ENCODE results near the gene HS6ST2.

Gene HS6ST2

DNA sequence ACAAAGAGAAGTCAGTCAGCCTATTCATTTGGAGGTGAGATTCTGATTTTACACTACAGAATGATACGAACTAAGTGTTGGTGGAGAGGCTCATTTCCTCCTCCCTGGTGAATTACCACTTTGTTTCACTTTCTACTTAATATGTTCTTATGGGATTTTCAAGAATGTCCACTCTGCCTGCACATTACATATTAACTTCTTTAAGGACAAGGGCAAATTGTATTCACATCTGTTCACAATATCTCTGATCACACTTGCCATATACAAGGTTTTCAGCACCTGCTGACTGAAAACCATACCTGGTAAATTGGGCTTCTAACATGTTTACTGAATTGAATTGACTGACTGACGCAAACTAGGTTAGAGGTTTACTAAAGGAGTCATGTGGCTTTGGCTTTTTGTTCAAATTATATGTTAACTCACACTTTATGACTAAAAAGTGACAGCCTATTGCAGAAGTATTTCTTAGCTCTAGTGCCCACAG, 281.2 kb downstream of the HS6ST2 start:
- no peak for TF ChIP-seq CTCF (IDR thresholded peaks at IDR 0.05; ENCODE audit: low read depth, low read length)
- no peak overlapping the region for H3K4me3 ChIP-seq (ENCODE audit: low read depth, low read length)

- H3K4me3 ChIP-seq (ENCODE audit: low read depth, low read length) = no peak overlapping the region
- no peak for TF ChIP-seq CTCF (IDR thresholded peaks at IDR 0.05; ENCODE audit: low read depth, low read length)
Observed at GRCh38 chrX:132676561-132677186, 281.8 kb downstream of the HS6ST2 start.

DNA sequence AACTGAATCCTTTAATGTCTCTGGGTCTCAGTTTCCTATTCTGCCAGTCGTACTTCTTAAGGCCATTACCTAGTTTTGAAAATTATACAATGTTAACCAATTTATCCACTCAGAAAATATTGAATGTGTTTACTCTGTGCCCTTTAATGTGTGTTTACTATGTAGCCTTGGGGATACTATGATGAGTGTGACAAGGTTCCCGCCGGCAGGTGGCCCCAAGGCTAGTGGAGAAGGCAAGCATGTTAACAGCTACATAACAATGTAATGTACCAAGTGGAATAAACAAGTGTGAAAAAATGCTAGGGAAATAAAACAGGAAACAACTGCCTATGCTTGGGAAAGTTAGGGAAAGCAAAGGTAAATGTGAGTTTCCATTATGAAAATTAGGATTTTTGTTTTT, 282.3 kb downstream of the HS6ST2 start:
- H3K4me3 ChIP-seq (ENCODE audit: low read depth, low read length) = no peak overlapping the region

GRCh38 chrX:132673331-132673730, 285.1 kb downstream of the HS6ST2 start:
- H3K4me3 ChIP-seq (ENCODE audit: low read depth, low read length) = no peak overlapping the region
- TF ChIP-seq CTCF (IDR thresholded peaks at IDR 0.05; ENCODE audit: low read depth, low read length) = no peak

More for the DNA sequence above, 282.3 kb downstream of the HS6ST2 start:
- no peak for TF ChIP-seq CTCF (IDR thresholded peaks at IDR 0.05; ENCODE audit: low read depth, low read length)

GRCh38 chrX:132671229-132671641, 287.2 kb downstream of the HS6ST2 start:
- H3K4me3 ChIP-seq (ENCODE audit: low read depth, low read length) = no peak overlapping the region
- TF ChIP-seq CTCF (IDR thresholded peaks at IDR 0.05; ENCODE audit: low read depth, low read length) = no peak

DNA sequence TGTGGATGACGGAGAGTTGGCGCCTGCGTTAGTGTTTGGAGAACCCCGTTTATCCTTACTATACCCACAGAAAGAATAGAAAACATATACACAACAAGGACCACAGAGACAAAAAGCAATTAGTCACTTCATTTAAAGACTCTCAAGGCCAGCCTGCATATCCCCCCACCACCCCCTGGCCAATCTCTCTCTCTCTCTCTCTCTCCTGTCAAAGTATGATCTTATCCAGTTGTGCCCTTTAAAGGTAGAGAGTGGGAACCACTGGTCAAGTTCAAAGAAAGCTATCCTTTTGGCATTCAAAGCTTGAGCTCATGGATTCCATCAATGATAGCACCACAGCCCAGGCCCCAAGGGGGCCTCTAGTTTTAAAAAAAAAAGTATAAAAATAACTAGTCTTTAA, 289.3 kb downstream of the HS6ST2 start:
- no peak for TF ChIP-seq CTCF (IDR thresholded peaks at IDR 0.05; ENCODE audit: low read depth, low read length)
- H3K4me3 ChIP-seq (ENCODE audit: low read depth, low read length) = no peak overlapping the region

- H3K4me3 ChIP-seq (ENCODE audit: low read depth, low read length) = no peak overlapping the region
- TF ChIP-seq CTCF (IDR thresholded peaks at IDR 0.05; ENCODE audit: low read depth, low read length) = no peak
Observed at GRCh38 chrX:132668178-132668577, 290.3 kb downstream of the HS6ST2 start.
